Activated naive CD4-positive, alpha-beta T cell (primary cell): ENCODE results near the gene CILP.

Experiments
- DNase-seq, 4 experiments: peaks; one replicate each; lab custom pipeline; 2025; lab: John Stamatoyannopoulos, UW

CILP gene

DNA sequence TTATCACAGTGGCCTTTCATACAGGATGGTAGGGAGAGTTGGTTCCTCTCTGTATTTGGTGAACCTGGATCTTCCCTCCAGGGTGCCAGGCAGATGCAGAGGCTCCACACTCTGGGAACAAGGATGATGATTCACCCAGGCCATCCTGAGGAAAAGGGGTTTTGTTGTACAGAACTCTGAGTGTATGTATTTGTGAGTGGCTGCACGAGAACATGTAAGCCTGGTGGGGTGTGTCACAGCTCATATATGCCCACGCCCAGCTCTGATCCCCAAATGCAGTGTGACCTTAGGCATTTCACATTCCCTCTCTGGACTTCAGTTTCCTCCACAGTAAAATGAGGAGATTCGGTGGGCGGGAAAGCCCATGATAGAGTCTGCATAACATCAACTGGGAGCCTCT lies 11.6 kb upstream of the CILP start:
- no peak for DNase-seq

DNA sequence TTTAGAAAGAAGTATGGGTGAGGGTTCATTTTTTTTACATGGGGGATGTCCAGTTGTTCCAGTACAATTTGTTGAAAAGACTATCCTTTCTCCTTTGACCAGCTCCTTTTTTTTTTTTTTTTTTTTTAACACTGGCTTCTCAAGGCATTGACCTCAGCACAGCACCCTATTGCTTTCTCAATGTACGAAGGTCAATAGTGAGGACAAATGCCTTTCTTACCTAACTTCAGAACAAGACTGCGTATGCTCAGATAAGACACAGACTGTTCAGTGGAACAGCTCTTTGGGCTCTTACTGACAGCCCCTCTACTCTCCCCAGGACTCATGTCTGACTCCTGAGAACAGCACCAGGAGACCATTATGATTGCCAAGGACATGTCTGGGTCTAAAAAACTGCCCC lies 10.4 kb upstream of the CILP start:
- no peak for DNase-seq

DNA sequence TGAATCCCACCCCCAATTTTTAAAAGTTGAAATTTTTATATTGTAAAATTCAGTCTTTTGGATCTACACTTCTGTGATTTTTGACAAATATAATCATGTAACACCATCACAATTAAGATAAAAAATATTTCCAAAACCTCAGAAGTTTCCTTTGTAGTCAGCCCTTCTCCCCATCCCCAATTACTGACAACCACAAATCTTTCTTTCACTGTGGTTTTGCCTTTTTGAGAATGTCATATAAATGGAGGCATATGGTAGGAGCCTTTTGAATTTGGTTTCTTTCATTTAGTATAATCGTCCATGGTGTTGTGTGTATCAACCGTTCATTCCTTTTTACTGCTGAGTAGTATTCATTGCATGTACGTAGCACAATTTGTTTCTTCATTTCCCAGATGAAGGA lies 7.9 kb upstream of the CILP start:
- DNase-seq, result no peak

DNA sequence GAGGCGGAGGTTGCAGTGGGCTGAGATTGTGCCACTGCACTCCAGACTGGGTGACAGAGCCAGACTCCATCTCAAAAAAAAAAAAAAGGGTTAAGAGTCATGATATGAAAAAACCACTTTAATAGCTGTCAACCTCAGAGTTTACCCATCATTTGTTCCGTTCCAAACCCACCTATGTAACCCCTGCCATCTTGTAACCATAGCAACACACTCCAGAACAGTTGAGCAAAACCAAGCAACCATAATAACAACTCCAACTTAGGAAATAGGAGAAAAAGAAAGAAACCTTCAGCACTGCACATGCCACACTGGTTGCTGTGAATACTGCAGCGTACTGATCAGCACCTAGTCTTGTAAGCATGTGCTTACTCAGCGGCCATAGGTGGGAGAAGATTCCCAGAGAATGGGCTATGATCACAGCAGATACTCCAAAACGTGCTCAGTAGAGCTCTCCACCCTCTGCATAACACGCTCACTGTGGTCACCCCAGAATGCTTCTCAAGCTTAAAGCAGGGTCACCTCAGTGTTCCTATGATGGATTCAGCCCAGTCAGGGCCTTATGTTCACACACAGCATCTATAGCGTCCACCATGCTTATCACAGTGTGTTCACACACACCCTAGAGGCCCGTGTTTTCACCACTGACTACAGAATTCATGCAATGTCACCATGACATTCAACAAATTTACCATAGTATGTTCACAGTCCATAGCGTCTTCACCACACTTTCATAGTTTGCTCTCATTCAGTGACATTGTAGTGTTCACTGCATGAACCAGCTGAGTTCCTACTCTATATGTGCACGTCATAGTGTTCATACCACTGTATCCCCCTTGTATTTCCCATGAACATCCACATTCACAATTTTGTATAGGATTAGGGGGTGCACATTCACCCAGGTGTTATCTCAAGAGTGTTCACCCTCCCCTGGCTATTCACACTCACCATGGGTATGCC lies 6.5 kb upstream of the CILP start:
- no peak for DNase-seq

DNA sequence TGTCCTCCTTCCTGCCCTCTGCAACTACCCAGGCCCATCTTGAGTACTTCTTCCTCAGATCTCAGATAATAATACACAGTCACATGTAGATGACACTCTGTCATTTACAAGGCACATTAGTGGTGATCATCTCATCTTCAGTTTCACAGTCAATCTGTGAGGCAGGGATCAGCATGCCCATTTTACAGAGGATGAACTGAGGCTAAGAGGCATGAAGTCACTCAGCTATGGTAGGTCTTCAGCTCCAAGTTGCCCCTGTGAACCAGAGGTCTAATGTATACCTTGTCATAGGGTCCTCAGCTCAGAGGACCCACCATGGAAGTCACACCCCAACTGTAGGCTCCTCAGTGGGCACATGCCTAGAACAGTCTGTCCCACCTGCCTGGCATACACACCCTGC lies 4.2 kb upstream of the CILP start:
- no peak for DNase-seq

DNA sequence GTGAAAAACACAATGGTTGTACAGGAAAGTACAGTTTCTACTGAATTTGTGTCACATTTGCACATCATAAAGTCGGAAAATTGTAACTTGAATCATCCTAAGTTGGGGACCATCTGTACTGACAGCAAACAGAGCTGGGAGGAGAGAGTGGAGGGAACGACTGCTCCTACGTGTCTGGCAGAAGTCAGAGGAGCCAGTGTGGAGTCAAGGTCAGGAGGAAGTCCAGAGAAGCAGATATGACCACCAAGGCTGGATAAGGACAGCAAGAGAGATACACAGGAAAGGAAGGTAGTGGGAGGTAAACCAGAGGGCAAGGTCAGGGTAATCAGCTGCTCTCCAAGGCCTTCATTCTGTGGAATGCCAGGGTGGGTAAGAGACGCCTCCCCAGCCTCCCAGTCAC lies 2.7 kb upstream of the CILP start:
- DNase-seq, result no peak

DNA sequence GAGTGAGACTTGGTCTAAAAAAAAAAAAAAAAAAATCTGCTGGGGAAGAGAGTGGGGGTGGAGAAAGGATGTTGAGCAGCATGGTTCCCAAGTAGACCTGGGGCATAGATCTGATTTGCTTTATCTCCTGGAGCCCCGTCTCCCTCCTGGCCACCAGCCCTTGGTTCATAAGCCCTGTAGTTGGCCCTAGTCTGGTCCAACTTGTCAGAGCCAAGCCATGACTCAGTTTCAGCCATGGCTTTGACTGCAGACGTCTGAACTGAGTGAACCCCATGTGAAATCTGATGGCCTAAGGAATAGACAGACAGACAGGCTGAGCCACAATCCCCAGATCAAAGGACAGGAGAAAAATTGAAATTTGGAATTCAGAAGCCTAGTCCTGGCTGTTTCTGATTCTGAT lies 2.0 kb upstream of the CILP start:
- no peak for DNase-seq

DNA sequence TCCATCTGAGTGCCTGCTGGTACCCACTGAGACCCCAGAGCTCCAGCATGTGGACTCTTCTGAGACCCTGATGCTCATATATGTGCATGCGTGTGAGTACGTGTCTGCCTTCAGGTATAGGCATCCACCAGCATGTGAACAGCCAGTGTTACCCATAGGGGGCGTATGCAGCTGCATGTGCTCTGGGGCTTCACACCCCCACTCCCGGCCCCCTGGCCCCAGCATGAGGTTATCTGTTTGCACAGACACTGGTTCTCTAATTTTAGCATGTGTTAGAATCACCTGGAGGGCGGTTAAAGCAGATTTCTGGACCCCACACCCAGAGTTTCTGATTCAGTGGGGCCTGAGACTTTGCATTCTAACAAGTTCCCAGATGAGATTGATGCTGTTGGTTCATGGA lies 824 bp upstream of the CILP start:
- DNase-seq, result no peak

DNA sequence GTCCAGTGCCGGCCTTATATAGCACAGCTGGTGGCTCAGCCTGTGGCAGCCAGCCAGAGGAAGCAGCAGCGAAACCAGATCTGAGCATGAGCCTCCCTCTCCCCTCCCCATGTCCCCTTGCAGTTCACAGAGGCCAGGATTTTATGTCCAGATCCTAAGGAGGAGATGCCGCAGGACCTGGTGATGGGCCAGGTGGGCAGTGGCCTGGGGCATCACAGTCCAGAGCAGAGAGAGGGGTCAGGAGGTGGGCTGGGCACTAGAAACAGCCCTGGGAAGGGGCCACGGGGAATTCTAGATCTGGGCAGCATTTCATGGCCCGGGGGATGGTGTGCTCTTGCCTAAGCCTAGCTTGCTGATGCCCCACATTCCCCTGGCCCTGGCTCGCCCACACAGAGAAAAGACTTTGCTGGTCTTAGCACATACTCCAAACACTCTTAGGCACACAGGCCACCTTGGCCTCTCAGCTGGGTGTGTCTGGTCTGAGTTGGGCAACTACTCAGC lies 259 bp upstream of the CILP start:
- DNase-seq, result no peak

DNA sequence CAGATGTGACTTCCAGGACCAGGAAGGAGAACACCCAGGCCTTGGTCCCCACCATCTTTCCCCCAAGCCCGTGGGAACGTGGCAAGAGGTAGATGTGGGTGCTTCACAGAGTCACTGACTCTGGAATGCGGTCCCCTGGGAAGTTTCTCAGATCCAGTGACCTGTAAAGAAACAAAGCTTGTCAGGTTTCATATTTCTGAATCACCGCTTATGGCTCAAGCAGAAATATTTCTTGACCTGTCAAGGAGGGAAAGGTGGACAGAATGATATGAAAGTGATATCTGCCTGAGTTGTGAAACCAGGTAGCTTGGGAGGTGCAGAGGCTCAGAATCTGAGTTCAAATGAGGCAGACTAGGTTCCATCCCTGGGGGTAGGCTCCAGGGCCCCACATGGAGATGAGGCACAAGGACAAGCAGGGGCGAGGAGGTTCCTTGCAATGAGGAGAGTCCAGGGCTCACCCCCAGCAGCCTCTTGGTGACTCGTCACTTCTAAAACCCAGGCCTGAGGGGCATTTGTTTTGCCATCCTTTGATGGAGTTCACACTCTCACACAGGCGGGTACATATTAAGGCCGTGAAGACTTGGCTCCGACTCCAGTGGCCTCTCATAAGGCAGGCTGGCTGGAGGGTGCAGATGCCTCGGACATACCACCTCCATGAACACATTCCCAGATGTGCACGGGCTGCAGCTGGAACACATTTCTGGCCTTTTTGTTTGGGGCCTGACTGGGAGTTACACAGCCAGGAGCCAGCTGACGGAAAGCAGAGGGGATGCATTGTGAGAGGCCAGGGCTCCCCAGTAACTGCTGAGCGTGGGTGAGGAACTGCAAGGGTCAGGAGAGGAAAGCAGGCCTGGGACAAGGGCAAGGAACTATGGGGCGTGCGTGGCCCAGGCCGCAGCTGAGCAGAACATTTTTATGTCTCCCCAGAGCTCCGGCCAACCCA lies 1.3 kb downstream of the CILP start:
- DNase-seq, result no peak

DNA sequence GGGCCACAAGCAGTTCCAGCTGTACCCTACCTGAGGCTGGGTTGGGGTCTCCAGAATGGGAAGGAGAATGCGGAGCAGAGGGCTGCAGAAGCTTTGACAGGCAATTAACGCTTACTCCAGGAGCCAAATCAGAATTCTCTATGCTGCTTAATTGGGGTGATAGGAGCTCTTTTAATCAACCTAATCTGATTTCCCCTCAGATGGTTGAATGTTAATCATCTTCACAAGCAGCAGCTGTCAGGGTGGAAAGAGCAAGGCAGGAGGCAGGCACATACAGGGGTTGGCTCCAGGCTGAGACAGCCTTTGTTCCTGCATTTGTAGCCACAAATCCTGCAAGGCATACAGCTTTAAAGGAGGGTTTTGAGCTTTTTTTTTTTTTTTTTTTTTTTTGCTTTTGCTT lies 2.6 kb downstream of the CILP start:
- DNase-seq, result no peak

DNA sequence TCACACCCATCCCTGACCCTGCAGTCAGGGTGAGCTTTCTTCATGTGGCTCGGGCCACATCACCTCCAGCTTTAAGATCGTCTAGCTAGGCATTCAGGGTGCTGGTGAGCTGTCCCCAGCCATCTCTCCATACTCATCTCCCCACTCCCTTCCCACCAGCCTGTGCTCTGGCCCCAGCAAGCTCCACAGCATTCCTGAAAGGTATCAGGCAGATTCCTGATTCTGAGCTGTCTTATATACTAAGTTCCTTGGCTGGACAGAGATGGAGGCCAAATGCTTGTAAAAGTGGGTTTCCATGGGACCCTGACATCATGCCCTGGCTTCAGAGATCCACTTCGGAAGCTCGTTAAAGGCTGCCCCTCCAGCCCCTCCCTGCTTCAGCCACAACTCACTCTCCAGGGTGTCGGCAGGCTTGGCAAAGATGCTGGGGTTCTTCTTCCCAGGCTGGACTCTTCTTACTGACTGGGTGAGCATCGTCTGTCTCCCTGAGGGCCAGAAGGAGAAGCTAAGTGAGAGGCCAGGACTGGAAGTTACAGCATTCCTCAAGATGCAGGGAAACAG lies 3.9 kb downstream of the CILP start:
- no peak for DNase-seq

DNA sequence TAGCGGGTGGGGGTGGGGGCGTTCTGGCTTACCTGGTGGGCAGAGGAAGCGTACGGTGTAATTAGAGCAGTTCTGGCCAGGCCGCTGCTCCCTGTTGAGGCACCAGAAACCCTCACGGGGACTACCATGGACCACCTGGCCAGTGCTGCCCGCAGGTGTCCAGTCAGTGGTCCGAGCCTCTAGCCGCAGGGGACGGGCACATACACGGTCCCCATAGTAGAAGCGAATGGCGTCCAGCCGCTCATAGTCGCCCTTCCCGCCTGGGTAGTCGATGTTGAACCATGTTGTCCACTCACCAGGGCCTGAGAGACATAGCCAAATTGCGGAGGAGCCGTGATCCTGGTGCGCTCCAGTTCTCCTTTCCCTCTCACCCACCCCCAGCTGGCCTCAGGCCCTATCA lies 4.5 kb downstream of the CILP start:
- DNase-seq, result no peak

DNA sequence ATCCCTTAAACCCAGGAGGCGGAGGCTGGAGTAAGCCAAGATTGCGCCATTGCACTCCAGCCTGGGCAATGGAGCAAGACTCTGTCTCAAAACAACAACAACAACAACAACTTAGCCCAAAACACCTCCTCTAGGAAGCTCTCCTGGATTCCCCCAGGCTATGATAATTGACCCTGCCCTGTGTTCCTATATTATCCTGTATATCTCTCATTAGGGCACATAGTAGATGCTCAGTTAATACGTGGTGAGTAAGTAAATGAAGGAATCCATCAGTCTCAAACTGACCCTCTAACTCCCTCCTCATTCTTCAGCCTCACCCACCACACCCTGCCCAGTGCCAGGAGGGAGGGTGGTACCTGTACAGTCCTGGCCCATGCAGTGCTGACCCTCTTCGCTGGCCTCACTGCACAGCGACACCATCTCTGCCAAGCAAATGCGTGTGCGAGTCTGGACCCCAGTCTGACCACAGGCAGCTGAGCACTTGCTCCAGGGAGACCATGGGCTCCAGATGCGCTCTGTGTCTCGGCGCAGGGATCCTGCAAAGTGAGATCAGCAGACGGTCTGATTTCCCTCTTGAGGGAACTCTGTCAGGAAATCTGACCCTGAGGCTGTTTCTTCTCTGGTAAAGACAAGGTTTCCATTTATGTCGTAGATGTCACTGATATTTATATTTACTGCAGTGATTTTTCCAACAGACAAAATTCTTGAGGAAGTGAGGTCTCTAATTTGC lies 6.2 kb downstream of the CILP start:
- DNase-seq, result no peak

DNA sequence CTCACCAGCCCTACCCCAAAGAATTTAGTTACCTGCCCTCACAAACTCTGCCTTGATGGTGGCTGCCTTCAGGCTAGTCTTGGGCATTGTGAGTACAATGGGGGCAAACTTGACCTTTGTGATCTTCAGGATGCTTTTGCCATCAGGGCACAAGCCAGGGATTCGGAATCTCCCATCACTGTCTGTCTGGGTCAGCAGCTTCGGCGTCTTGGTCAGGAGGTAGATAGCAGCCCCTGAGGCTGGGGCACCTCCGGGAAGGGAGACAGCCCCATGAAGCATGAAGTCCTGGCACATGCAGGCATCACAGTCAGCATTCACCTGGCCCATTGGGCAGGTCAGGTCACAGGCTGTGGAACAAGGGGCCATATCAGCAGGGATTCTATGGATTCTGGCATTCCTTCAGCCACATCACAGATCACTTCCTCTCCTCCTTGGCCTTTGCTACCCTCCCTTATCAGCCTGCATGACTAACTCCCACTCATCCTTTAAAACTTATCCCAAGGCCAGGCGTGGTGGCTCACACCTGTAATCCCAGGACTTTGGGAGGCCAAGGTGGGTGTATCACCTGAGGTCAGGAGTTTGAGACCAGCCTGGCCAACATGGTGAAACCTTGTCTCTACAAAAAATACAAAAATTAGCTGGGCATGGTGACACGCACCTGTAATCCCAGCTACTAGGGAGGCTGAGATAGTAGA lies 6.9 kb downstream of the CILP start:
- DNase-seq, result no peak

DNA sequence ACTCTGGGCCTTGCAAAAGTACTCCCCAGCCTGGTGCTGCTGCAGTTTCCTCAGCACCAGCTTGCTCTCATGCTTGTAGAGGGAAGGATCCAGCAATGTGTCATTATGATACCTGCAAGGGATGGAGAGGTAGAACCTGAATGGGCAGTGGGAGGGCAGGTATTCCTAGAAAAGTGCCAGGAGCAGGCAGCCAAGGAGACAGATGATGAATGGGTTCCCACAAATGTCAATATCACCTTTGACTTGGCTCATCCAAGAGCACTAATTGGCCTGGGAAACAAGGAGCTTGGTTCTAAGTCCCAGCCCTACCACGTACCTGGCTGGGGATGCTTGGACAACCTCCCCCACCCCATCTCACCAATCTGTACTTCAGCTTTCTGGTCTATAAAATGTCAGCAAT lies 9.4 kb downstream of the CILP start:
- DNase-seq, result no peak

DNA sequence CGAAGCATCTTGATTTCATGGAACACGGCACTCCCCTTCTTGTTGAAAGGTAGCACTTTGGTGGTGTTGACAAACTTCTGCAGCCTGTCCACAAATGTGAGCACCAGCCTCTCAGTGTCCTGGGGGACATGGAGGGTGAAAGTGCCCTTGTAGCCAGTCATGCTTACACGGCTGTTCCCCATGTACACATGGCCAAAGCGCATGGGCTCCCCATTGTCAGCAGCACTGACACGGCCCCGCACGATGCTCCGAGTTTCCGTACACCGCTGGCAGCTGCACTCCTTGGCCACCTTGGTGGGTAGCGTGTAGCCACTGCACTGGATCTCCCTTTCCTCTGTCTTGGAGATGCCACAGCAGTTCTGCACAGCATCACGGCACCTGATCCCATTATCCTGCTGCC lies 12.7 kb downstream of the CILP start:
- DNase-seq, result no peak

DNA sequence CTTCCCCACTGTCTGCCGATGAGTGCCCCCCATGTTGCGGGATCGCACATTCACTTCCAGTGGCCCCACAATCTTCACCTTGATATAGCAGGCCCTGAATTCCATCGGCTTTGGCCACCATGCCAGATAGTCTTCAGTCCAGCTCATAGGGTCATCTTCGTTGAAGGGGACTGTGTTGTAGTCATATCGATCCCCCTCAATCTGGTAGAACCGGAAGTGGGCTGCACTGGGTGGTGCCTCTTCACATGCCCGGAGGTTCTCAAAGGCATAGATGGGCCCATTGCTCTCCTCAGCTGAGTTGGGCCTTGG lies 14.0 kb downstream of the CILP start:
- no peak for DNase-seq

DNA sequence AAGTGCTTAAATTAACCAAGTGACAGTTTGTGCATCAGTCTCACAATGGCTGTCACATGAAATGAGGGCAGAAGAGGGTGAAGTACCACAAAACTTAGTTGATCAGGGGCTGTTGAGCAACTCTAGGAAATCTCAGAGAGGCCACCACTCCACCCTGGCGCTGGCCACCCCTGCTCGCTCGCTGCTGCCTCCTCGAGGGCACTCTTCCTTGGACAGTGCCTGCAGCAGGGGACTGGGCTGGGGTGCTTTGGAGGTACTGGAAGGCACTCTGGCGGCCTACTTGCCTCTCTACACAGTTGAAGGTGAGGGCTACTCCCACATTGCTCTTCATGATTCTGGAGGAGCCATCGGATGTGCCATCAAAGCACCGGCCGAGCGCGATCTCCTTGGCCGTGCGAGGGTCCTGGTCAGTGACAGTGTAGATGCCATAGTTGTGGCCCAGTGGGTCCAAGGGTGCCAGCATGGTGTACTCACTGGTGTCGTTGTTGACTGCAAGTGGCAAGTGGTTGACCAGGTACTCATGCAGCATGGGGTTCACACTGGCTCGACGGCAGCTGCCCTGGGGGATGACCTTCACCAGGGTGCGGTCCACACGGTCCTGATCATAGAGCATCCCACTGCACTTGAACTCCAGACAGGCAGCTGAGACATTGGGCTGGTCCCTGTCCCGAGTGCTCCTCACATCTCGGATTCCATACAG lies 14.5 kb downstream of the CILP start:
- no peak for DNase-seq

DNA sequence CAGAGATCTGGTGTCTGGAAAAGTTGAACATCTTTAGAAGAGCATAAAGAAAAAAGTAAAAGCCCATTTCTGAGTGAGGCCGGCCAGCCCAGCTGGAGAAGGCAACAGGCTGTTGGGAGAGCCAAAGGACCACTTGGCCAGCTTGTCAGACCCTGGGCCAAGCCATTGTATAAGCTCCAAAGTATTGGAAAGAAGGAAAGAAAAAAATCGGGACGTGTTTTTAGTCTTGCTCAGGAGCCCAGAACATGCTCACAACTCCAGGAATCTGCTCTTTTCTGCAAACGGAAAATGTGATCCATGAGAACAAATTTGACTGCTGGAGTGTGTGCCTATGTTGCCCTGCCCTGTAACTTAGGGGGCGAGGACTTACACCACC lies 15.7 kb downstream of the CILP start:
- no peak for DNase-seq
